HG02884 (cell line): ENCODE results near the gene KRTAP9-3.
"Not testable (repeated sequence)": the region's sequence is repeated elsewhere in the genome, so short reads cannot be mapped to it uniquely, and the experiment has no call there.

Experiments
- ATAC-seq: cut with Tn5 transposase; IDR thresholded peaks from one replicate; pipeline ENCODE4 v1.9.1; 2021; ENCODE audit warnings: mild to moderate bottlenecking, moderate library complexity; ENCODE audit not compliant: unreplicated experiment

The KRTAP9-3 gene

GRCh38 chr17:41232399-41233105, at the start of gene KRTAP9-3:
Gene KRTAP9-3 (plus strand): TSS chr17:41232449. CDS start chr17:41232502, 53 bp downstream.
- ATAC-seq, result not testable (repeated sequence)

- no peak for ATAC-seq
Observed at GRCh38 chr17:41184480-41184961, 47.7 kb upstream of the KRTAP9-3 start, which contains the start of gene KRTAP4-1. Gene KRTAP4-1 (minus strand): TSS chr17:41184911. CDS start chr17:41184854, 57 bp downstream.

GRCh38 chr17:41185001-41185400, 47.2 kb upstream of the KRTAP9-3 start:
- no peak for ATAC-seq

- ATAC-seq, result no peak
Observed at GRCh38 chr17:41186872-41187271, 45.4 kb upstream of the KRTAP9-3 start.

GRCh38 chr17:41189837-41190318, 42.4 kb upstream of the KRTAP9-3 start, which contains the start of gene KRTAP9-1:
Gene KRTAP9-1 (plus strand): TSS chr17:41189887. CDS start chr17:41189887, 0 bp downstream.
- not testable (repeated sequence) for ATAC-seq

- no peak for ATAC-seq
Observed at GRCh38 chr17:41190328-41190727, 41.9 kb upstream of the KRTAP9-3 start.

- no peak for ATAC-seq
Observed at GRCh38 chr17:41196068-41196467, 36.2 kb upstream of the KRTAP9-3 start.

GRCh38 chr17:41199421-41200078, 32.7 kb upstream of the KRTAP9-3 start:
- no peak for ATAC-seq

- no peak for ATAC-seq
Observed at GRCh38 chr17:41211845-41212466, 20.3 kb upstream of the KRTAP9-3 start.

GRCh38 chr17:41212524-41213169, 19.6 kb upstream of the KRTAP9-3 start:
- no peak for ATAC-seq

- no peak for ATAC-seq
Observed at GRCh38 chr17:41215681-41216080, 16.6 kb upstream of the KRTAP9-3 start.

GRCh38 chr17:41223821-41224220, 8.4 kb upstream of the KRTAP9-3 start:
- no peak for ATAC-seq

- ATAC-seq, result no peak
Observed at GRCh38 chr17:41226051-41226450, 6.2 kb upstream of the KRTAP9-3 start.

GRCh38 chr17:41226598-41227095, 5.6 kb upstream of the KRTAP9-3 start, which contains the start of gene KRTAP9-2:
Gene KRTAP9-2 (plus strand): TSS chr17:41226648. CDS start chr17:41226655, 7 bp downstream.
- ATAC-seq, result not testable (repeated sequence)

- no peak for ATAC-seq
Observed at GRCh38 chr17:41230094-41230493, 2.2 kb upstream of the KRTAP9-3 start.

- ATAC-seq, result no peak
Observed at GRCh38 chr17:41231731-41232130, 518 bp upstream of the KRTAP9-3 start.

- not testable (repeated sequence) for ATAC-seq
Observed at GRCh38 chr17:41237116-41237515, 4.9 kb downstream of the KRTAP9-3 start.

GRCh38 chr17:41237949-41238437, 5.7 kb downstream of the KRTAP9-3 start, which contains the start of gene KRTAP9-8:
Gene KRTAP9-8 (plus strand): TSS chr17:41237999. CDS start chr17:41238052, 53 bp downstream.
- not testable (repeated sequence) for ATAC-seq

- ATAC-seq, result not testable (repeated sequence)
Observed at GRCh38 chr17:41246995-41247787, 14.9 kb downstream of the KRTAP9-3 start.
